ENCODE measurements around the gene NLRP8. TPM values are rescaled to one million over a fixed set of nuclear protein-coding genes. Genes with fewer than 3 reads are reported as not detected.

The NLRP8 gene
- total and polyA plus RNA-seq, 10 of the 15 experiments (the other 5 are each of a cell fraction or from before 2014, with no cell fraction given), result 0.04 TPM; not detected in 9

- TF ChIP-seq ZNF217 (IDR thresholded peaks at IDR 0.05), result no peak
- TF ChIP-seq MEF2A (IDR thresholded peaks at IDR 0.05; ENCODE audit: insufficient read depth, low read depth, low read length), result no peak
- no peak for TF ChIP-seq IRF4 (IDR thresholded peaks at IDR 0.05; ENCODE audit: low read depth, low read length)
Measured at GRCh38 chr19:55956431-55956830, 8.8 kb downstream of the NLRP8 start (continued).

DNA sequence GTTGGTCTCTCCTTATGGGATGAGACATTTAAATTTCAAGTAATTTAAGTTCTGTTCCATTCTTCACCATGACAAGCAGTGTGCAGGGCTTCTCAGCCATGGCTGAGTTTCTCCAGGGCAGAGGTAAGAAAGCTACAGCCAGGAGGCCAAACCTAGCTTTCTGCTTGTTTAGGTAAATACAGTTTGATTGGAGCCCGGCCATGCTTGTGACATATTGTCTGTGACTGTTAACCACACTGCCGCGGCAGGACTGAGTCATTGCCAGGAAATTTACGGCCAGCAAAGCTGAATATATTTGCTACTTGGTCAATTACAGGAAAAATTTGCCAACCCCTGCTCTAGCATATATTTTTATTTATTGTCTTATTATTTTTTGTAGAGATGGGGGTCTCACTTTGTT lies 10.7 kb downstream of the NLRP8 start:
- ChIA-PET RAD21 (ENCODE audit: unreplicated experiment) (no interaction called here), SMC1A (ENCODE audit: uncharacterized antibody, unreplicated experiment) (no interaction called here), POLR2A (no interaction called here), CTCF (no interaction called here)
- no peak for DNase-seq (ENCODE audit: low read depth, low spot score)
- FAIRE-seq, result no peak
- 48% methylated on average over 4 of the region's 4 CpGs for WGBS (ENCODE audit: insufficient coverage, insufficient replicate concordance, low lambda C conversion rate, missing lambda C conversion rate)
- BruUV-seq (replicated peaks), result no TSS peak
- H3K36me3 ChIP-seq (ENCODE audit: control insufficient read depth in 2 of 2, insufficient read depth in 2 of 2, low read length in 1 of 2), result no peaks in the 10 kb centered on the region
- no peak overlapping the region for H3K4me2 ChIP-seq (ENCODE audit: control insufficient read depth, insufficient read depth)
- intact Hi-C loops (cut with micrococcal nuclease; ENCODE audit: unreplicated experiment) (no loop called here), in situ Hi-C loops (cut with MboI) (no loop called here)
- no peak for ATAC-seq
- H3K4me1 ChIP-seq (ENCODE audit: control insufficient read depth, insufficient read depth, low read length), result no peaks in the 10 kb centered on the region
- no peaks in the 10 kb centered on the region for H3K79me2 ChIP-seq (ENCODE audit: control insufficient read depth, insufficient read depth, low read length)
- H3K4me3 ChIP-seq, result no peak overlapping the region
- H2AFZ ChIP-seq (ENCODE audit: control insufficient read depth, low read depth, low read length), result no peak overlapping the region
- H3K27me3 ChIP-seq (replicated peaks in 1 of 2; ENCODE audit: control insufficient read depth in 2 of 2, insufficient read depth in 2 of 2, low read length in 1 of 2), result no peaks in the 10 kb centered on the region
- H3K9ac ChIP-seq (ENCODE audit: control insufficient read depth, insufficient read depth, low read length), result no peak overlapping the region
- H3K9me3 ChIP-seq (replicated peaks; ENCODE audit: control insufficient read depth, insufficient read depth, low read length), result no peaks in the 10 kb centered on the region
- H4K20me1 ChIP-seq (ENCODE audit: control insufficient read depth, insufficient read depth), result no peaks in the 10 kb centered on the region
- H3K27ac ChIP-seq (ENCODE audit: control insufficient read depth, insufficient read depth), result no peak overlapping the region
- TF ChIP-seq CHD2 (IDR thresholded peaks at IDR 0.05; ENCODE audit: borderline replicate concordance, low read depth, low read length), result no peak

DNA sequence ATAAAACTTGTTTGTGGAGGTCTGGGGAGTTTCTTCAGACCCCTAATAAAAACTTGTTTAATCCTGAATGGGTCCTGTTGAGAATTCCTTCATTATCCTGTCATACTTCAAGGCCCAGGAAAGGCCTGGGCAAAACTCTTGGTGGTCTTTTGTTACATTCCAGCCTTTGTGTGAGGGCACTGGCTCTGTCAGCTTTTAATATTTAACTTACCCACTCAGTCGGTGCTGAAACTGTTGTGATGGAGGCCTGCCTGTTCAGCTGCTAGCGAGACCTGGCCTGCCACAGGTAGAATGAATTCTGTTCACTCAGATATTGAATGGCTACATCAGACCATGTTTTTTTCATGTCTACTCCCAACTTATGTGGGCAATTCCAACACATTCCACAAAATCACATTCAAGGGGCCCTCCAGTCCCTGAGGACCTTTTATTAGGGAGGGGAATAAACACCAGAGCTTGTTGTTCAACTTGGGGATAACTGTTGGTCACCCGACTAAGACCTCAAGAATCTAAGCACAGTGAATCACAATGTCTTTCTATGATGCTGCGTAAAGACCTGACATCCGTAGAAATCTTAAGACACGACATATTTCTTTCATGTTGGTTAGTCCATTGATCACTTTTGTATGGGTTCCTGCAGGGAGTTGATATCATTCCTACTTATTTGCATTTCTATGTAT lies 12.5 kb downstream of the NLRP8 start:
- Histone ChIP-seq H2AFZ (ENCODE audit: control insufficient read depth, low read depth, low read length) (no peak overlapping the region), H3K9me3 (replicated peaks; ENCODE audit: control insufficient read depth, insufficient read depth, low read length) (no peaks in the 10 kb centered on the region), H3K4me3 (no peak overlapping the region), H3K36me3 (ENCODE audit: control insufficient read depth in 2 of 2, insufficient read depth in 2 of 2, low read length in 1 of 2) (no peaks in the 10 kb centered on the region), H3K4me2 (ENCODE audit: control insufficient read depth, insufficient read depth) (no peak overlapping the region), H3K27me3 (replicated peaks in 1 of 2; ENCODE audit: control insufficient read depth in 2 of 2, insufficient read depth in 2 of 2, low read length in 1 of 2) (no peaks in the 10 kb centered on the region), H3K4me1 (ENCODE audit: control insufficient read depth, insufficient read depth, low read length) (no peaks in the 10 kb centered on the region), H3K79me2 (ENCODE audit: control insufficient read depth, insufficient read depth, low read length) (no peaks in the 10 kb centered on the region), H3K9ac (ENCODE audit: control insufficient read depth, insufficient read depth, low read length) (no peak overlapping the region), H3K27ac (ENCODE audit: control insufficient read depth, insufficient read depth) (no peak overlapping the region), H4K20me1 (ENCODE audit: control insufficient read depth, insufficient read depth) (no peaks in the 10 kb centered on the region)
- no peak for FAIRE-seq
- no TSS peak for BruUV-seq (replicated peaks)
- ChIA-PET RAD21 (ENCODE audit: unreplicated experiment) (no interaction called here), POLR2A (no interaction called here), SMC1A (ENCODE audit: uncharacterized antibody, unreplicated experiment) (no interaction called here), CTCF (no interaction called here)
- 54% methylated on average over 6 of the region's 6 CpGs for WGBS (ENCODE audit: insufficient coverage, insufficient replicate concordance, low lambda C conversion rate, missing lambda C conversion rate)
- ATAC-seq, result no peak
- in situ Hi-C loops (cut with MboI) (no loop called here), intact Hi-C loops (cut with micrococcal nuclease; ENCODE audit: unreplicated experiment) (no loop called here)
- DNase-seq (ENCODE audit: low read depth, low spot score), result no peak
- TF ChIP-seq YBX1 (IDR thresholded peaks at IDR 0.05), result no peak
